RCC 7860 (cell line): Measurements from ENCODE around the gene AADACL4.
A peak's percentile ranks its signal among the peaks of the same experiment; 100 is the strongest.

Source experiments
- DNase-seq: peaks from one replicate; pipeline ENCODE4 v3.0.0-alpha.2; 2015; ENCODE audit warnings: low spot score
- FAIRE-seq: peaks from 2 replicates; lab custom pipeline; 2012; peaks lifted over from hg19 to GRCh38; lab: Jason Lieb, UNC

Gene AADACL4

GRCh38 chr1:12610941-12611340 lies 32.9 kb upstream of the AADACL4 start:
- no peak for FAIRE-seq
- no peak for DNase-seq

- DNase-seq (no peak), FAIRE-seq (no peak)
These were observed 30.7 kb upstream of the AADACL4 start for GRCh38 chr1:12613180-12613579.

- no peak for FAIRE-seq
- no peak for DNase-seq
These were observed 29.3 kb upstream of the AADACL4 start for GRCh38 chr1:12614402-12615158.

- FAIRE-seq (no peak), DNase-seq (no peak)
These were observed 28.6 kb upstream of the AADACL4 start for GRCh38 chr1:12615159-12615864.

GRCh38 chr1:12615865-12616708 lies 27.8 kb upstream of the AADACL4 start:
- DNase-seq (peak; percentile 68), FAIRE-seq (peak; percentile 57)

- DNase-seq (no peak), FAIRE-seq (no peak)
These were observed 27.0 kb upstream of the AADACL4 start for GRCh38 chr1:12616709-12617373.

- no peak for DNase-seq
- no peak for FAIRE-seq
These were observed 26.4 kb upstream of the AADACL4 start for GRCh38 chr1:12617511-12617900.

GRCh38 chr1:12617901-12618660 lies 25.8 kb upstream of the AADACL4 start, which contains the start of gene DHRS3:
DHRS3 (minus strand) TSS chr1:12618210; CDS start chr1:12617348, 862 bp downstream.
- DNase-seq, result no peak
- no peak for FAIRE-seq

- FAIRE-seq (no peak), DNase-seq (no peak)
These were observed 25.3 kb upstream of the AADACL4 start for GRCh38 chr1:12618661-12618964.

- DNase-seq (peak; percentile 78), FAIRE-seq (no peak)
These were observed 24.7 kb upstream of the AADACL4 start for GRCh38 chr1:12618965-12619791.

GRCh38 chr1:12619792-12620487 lies 23.9 kb upstream of the AADACL4 start:
- FAIRE-seq (peak; percentile 32), DNase-seq (peak; percentile 72)

- DNase-seq (peak; percentile 48), FAIRE-seq (no peak)
These were observed 23.4 kb upstream of the AADACL4 start for GRCh38 chr1:12620488-12620865.

GRCh38 chr1:12620931-12621330 lies 23.0 kb upstream of the AADACL4 start:
- no peak for DNase-seq
- no peak for FAIRE-seq

GRCh38 chr1:12621346-12622335 lies 22.2 kb upstream of the AADACL4 start:
- FAIRE-seq, result no peak
- DNase-seq, result no peak

GRCh38 chr1:12622506-12622905 lies 21.4 kb upstream of the AADACL4 start:
- DNase-seq (no peak), FAIRE-seq (no peak)

- no peak for FAIRE-seq
- no peak for DNase-seq
These were observed 18.6 kb upstream of the AADACL4 start for GRCh38 chr1:12625276-12625675.

GRCh38 chr1:12626888-12627287 lies 17.0 kb upstream of the AADACL4 start:
- DNase-seq (no peak), FAIRE-seq (no peak)

- FAIRE-seq (no peak), DNase-seq (no peak)
These were observed 16.6 kb upstream of the AADACL4 start for GRCh38 chr1:12627296-12627695.
